ENCODE data around the gene DCBLD1. TPM values are rescaled to one million over a fixed set of nuclear protein-coding genes. Genes with fewer than 3 reads are reported as not detected.

The DCBLD1 gene
- total and polyA plus RNA-seq, 9 of the 15 experiments (the other 6 are each of a cell fraction or from before 2014, with no cell fraction given) = 0.80 to 8.5 (median 6.8) TPM

GRCh38 chr6:117536317-117536716 is 53.8 kb downstream of the DCBLD1 start (continued):
- TF ChIP-seq IRF9 (tag; IDR thresholded peaks at IDR 0.05) (0 out of 2 replicates have a peak, but pooled peaks have one; percentile 41), ZNF609 (CRISPR knock-in tag; IDR thresholded peaks at IDR 0.05; ENCODE audit: borderline replicate concordance) (no peak), ARID1B (IDR thresholded peaks at IDR 0.05) (peak; percentile 58; the same call in 1 of the 2 replicates), ZNF436 (CRISPR knock-in tag; IDR thresholded peaks at IDR 0.05) (no peak), ZEB2 (IDR thresholded peaks at IDR 0.05) (peak; percentile 96), KDM4B (IDR thresholded peaks at IDR 0.05; ENCODE audit: borderline replicate concordance in 2 of 2, low read depth in 1 of 2) (no peak), CEBPB (tag; IDR thresholded peaks at IDR 0.05) (peak; percentile 71), E4F1 (CRISPR knock-in tag; IDR thresholded peaks at IDR 0.05; ENCODE audit: borderline replicate concordance) (no peak)
